ENCODE results near the gene IMMP2L. TPM values are rescaled to one million over a fixed set of nuclear protein-coding genes. Genes with fewer than 3 reads are reported as not detected.

The IMMP2L gene
- total RNA-seq, 1 experiment from 2014 or later = 17.2 TPM

DNA sequence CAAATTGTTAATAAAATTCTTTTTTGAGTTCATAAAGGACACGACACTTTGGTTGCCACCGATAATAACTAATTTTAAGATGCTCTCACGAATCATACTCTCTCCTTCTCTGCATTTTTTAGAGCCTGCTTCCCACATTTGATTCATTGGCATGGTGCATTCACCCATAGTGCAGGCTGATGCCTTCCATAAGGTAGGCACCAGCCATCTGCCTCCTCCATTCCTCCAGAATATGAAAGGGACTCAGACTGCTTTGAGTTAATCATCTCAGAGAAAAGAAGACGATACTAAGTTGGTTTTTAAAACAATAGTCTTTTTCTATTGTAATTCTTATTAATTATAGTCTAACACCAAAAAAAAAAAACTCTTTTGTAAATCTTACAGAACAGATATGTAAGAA is 505.2 kb downstream of the IMMP2L start:
- Histone ChIP-seq H3K79me2 (ENCODE audit: low read length) (no peaks in the 10 kb centered on the region), H3K4me1 (ENCODE audit: low read length) (no peaks in the 10 kb centered on the region), H3K27ac (ENCODE audit: low read length) (no peak overlapping the region), H3K36me3 (ENCODE audit: insufficient read depth, low read length) (no peaks in the 10 kb centered on the region), H2AFZ (ENCODE audit: low read length) (no peak overlapping the region), H3K9me3 (ENCODE audit: low read length) (peaks cover 19% of the 10 kb centered on the region), H3K27me3 (ENCODE audit: low read length) (no peaks in the 10 kb centered on the region), H4K20me1 (ENCODE audit: insufficient read depth, low read depth, low read length) (no peaks in the 10 kb centered on the region), H3K4me2 (ENCODE audit: low read depth, low read length, poor library complexity, severe bottlenecking) (no peak overlapping the region), H3K4me3 (ENCODE audit: low read length) (no peak overlapping the region), H3K9me2 (replicated peaks; ENCODE audit: insufficient read depth, low read length) (no peaks in the 10 kb centered on the region), H3K9ac (ENCODE audit: low read length) (no peak overlapping the region)
- no peak for DNase-seq

DNA sequence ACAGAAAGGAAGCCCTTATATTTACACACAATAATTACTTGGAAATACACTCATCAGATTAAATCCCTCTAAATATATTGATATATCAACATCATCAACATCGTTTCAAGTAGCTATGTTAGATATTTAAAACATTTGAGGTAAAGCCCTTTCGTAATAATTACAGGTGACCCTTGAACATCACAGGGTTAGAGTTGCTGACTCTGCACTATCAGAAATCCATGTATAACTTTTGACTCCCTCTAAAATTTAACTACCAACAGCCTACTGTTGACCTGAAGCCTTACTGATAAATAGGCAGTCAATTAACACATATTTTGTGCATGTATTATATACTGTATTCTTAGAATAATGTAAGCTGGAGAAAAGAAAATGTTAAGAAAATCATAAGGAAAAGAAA is 505.9 kb downstream of the IMMP2L start:
- H3K9me2 ChIP-seq (replicated peaks; ENCODE audit: insufficient read depth, low read length) = no peaks in the 10 kb centered on the region
- no peaks in the 10 kb centered on the region for H3K4me1 ChIP-seq (ENCODE audit: low read length)
- no peak for DNase-seq
- no peak overlapping the region for H3K4me2 ChIP-seq (ENCODE audit: low read depth, low read length, poor library complexity, severe bottlenecking)
- no peak overlapping the region for H2AFZ ChIP-seq (ENCODE audit: low read length)
- H4K20me1 ChIP-seq (ENCODE audit: insufficient read depth, low read depth, low read length) = no peaks in the 10 kb centered on the region
- no peaks in the 10 kb centered on the region for H3K36me3 ChIP-seq (ENCODE audit: insufficient read depth, low read length)
- no peak overlapping the region for H3K27ac ChIP-seq (ENCODE audit: low read length)
- no peak overlapping the region for H3K9ac ChIP-seq (ENCODE audit: low read length)
- peaks cover 13% of the 10 kb centered on the region for H3K9me3 ChIP-seq (ENCODE audit: low read length)
- no peaks in the 10 kb centered on the region for H3K79me2 ChIP-seq (ENCODE audit: low read length)
- no peaks in the 10 kb centered on the region for H3K27me3 ChIP-seq (ENCODE audit: low read length)
- no peak overlapping the region for H3K4me3 ChIP-seq (ENCODE audit: low read length)

DNA sequence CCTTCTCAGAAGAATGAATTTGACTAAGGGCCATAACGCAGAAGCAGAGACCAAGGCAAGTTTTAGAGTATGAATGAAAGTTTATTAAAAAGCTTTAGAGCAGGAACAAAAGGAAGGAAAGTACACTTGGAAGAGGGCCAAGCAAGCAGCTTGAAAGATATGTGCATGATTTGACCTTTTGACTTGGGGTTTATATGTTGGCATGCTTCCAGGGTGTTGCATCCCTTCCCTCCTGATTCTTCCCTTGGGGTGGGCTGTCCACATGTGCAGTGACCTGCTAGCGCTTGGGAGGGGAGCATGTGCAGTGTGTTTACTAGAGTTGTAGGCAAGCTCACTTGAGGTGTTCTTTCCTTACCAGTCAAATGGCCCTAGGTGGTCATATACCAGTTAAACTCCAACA is 509.3 kb downstream of the IMMP2L start:
- no peak overlapping the region for H3K4me3 ChIP-seq (ENCODE audit: low read length)
- H3K36me3 ChIP-seq (ENCODE audit: insufficient read depth, low read length) = no peaks in the 10 kb centered on the region
- H3K4me2 ChIP-seq (ENCODE audit: low read depth, low read length, poor library complexity, severe bottlenecking) = no peak overlapping the region
- H3K4me1 ChIP-seq (ENCODE audit: low read length) = no peaks in the 10 kb centered on the region
- H3K27me3 ChIP-seq (ENCODE audit: low read length) = no peaks in the 10 kb centered on the region
- DNase-seq = no peak
- peaks cover 21% of the 10 kb centered on the region for H3K9me3 ChIP-seq (ENCODE audit: low read length)
- H3K79me2 ChIP-seq (ENCODE audit: low read length) = no peaks in the 10 kb centered on the region
- no peaks in the 10 kb centered on the region for H4K20me1 ChIP-seq (ENCODE audit: insufficient read depth, low read depth, low read length)
- no peaks in the 10 kb centered on the region for H3K9me2 ChIP-seq (replicated peaks; ENCODE audit: insufficient read depth, low read length)
- no peak overlapping the region for H3K9ac ChIP-seq (ENCODE audit: low read length)
- H2AFZ ChIP-seq (ENCODE audit: low read length) = no peak overlapping the region
- H3K27ac ChIP-seq (ENCODE audit: low read length) = no peak overlapping the region

DNA sequence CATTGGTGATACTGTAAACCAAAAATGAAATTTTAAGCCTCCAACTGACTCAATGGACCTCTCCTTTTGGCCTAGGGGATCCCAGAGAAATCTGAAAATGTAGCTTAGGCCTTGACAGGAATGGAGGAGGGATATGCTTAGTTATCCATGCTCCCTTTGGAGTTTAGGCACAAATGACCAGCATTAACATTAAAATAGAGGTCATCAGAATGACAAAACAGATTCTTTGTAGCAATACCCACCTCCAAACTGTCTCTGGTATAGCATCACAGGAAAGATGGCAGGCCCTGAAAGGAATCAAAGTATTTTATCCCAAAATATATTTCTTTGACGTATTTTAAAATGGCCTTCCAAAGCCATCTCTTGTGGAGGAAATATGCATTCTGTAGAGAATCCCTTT is 510.5 kb downstream of the IMMP2L start:
- H3K9ac ChIP-seq (ENCODE audit: low read length) = no peak overlapping the region
- H4K20me1 ChIP-seq (ENCODE audit: insufficient read depth, low read depth, low read length) = no peaks in the 10 kb centered on the region
- H3K36me3 ChIP-seq (ENCODE audit: insufficient read depth, low read length) = no peaks in the 10 kb centered on the region
- no peak overlapping the region for H3K4me3 ChIP-seq (ENCODE audit: low read length)
- H3K4me2 ChIP-seq (ENCODE audit: low read depth, low read length, poor library complexity, severe bottlenecking) = no peak overlapping the region
- H3K27ac ChIP-seq (ENCODE audit: low read length) = no peak overlapping the region
- H3K9me2 ChIP-seq (replicated peaks; ENCODE audit: insufficient read depth, low read length) = no peaks in the 10 kb centered on the region
- H3K4me1 ChIP-seq (ENCODE audit: low read length) = no peaks in the 10 kb centered on the region
- no peak for DNase-seq
- no peaks in the 10 kb centered on the region for H3K27me3 ChIP-seq (ENCODE audit: low read length)
- no peak overlapping the region for H2AFZ ChIP-seq (ENCODE audit: low read length)
- H3K79me2 ChIP-seq (ENCODE audit: low read length) = no peaks in the 10 kb centered on the region
- peaks cover 21% of the 10 kb centered on the region for H3K9me3 ChIP-seq (ENCODE audit: low read length)

DNA sequence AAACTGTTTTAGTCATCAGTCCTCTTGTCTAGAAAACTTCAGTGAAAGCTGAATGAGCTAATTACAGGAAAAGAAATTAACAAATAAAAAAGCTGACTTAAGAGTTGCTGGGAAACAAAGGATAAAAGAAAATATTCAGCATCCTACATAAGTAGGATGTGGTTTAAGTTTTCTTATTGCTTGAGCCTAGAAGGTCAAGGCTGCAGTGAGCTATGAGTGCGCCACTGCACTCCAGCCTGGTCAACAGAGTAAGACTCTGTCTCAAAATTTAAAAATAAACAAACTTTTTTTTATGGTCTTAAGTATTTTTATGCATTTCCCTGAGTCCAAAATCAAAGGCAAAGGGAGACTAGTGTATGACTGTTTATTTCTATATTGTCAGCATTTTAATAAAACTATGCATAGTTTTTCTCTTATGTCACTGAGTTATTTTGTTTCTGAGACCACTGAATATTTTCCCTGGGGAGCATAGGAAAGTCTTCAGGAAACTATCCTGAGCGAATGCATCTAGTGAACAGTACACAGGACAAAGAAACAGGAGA is 511.3 kb downstream of the IMMP2L start:
- Histone ChIP-seq H3K9me2 (replicated peaks; ENCODE audit: insufficient read depth, low read length) (no peaks in the 10 kb centered on the region), H3K4me1 (ENCODE audit: low read length) (no peaks in the 10 kb centered on the region), H3K9me3 (ENCODE audit: low read length) (peaks cover 21% of the 10 kb centered on the region), H2AFZ (ENCODE audit: low read length) (no peak overlapping the region), H3K4me2 (ENCODE audit: low read depth, low read length, poor library complexity, severe bottlenecking) (no peak overlapping the region), H3K36me3 (ENCODE audit: insufficient read depth, low read length) (no peaks in the 10 kb centered on the region), H3K79me2 (ENCODE audit: low read length) (no peaks in the 10 kb centered on the region), H3K9ac (ENCODE audit: low read length) (no peak overlapping the region), H4K20me1 (ENCODE audit: insufficient read depth, low read depth, low read length) (no peaks in the 10 kb centered on the region), H3K27me3 (ENCODE audit: low read length) (no peaks in the 10 kb centered on the region), H3K27ac (ENCODE audit: low read length) (no peak overlapping the region), H3K4me3 (ENCODE audit: low read length) (no peak overlapping the region)
- DNase-seq = no peak

DNA sequence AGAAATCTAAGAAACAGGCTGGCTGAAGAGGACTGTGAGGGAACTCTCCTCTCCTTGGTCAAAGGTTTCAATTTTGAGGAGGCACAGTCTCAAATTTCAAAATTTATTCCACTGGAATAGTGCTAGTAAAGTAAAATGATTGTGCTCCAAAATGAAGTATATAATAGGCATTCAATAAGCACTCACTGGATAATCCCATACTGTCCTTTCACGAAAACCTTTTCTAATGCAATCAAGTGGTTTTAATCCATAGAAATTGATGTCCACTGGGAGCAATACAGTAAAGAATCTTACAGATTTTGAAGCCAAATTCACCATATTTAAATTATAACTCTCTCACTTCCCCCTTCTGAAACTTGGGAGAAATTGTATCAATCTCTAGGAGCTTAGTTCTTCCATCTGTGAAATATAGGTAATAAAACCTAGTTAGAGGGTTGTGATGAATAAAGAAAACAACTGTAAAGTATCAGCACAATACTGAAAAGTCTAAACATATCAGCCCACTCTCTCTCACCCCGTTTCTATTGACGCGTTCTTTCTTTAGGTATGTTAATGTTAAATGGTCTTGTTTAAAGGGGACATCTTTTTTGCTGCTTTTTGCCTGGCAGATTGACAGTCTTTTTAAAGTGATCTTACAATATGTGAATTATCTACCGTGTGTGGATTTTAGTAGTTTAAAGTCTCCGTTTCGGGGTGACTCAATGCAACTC is 512.2 kb downstream of the IMMP2L start:
- Histone ChIP-seq H3K27ac (ENCODE audit: low read length) (no peak overlapping the region), H3K4me2 (ENCODE audit: low read depth, low read length, poor library complexity, severe bottlenecking) (no peak overlapping the region), H3K9ac (ENCODE audit: low read length) (no peak overlapping the region), H3K4me1 (ENCODE audit: low read length) (no peaks in the 10 kb centered on the region), H4K20me1 (ENCODE audit: insufficient read depth, low read depth, low read length) (no peaks in the 10 kb centered on the region), H3K27me3 (ENCODE audit: low read length) (no peaks in the 10 kb centered on the region), H3K36me3 (ENCODE audit: insufficient read depth, low read length) (no peaks in the 10 kb centered on the region), H3K4me3 (ENCODE audit: low read length) (no peak overlapping the region), H2AFZ (ENCODE audit: low read length) (no peak overlapping the region), H3K79me2 (ENCODE audit: low read length) (no peaks in the 10 kb centered on the region), H3K9me2 (replicated peaks; ENCODE audit: insufficient read depth, low read length) (no peaks in the 10 kb centered on the region), H3K9me3 (ENCODE audit: low read length) (peaks cover 21% of the 10 kb centered on the region)
- DNase-seq = no peak

DNA sequence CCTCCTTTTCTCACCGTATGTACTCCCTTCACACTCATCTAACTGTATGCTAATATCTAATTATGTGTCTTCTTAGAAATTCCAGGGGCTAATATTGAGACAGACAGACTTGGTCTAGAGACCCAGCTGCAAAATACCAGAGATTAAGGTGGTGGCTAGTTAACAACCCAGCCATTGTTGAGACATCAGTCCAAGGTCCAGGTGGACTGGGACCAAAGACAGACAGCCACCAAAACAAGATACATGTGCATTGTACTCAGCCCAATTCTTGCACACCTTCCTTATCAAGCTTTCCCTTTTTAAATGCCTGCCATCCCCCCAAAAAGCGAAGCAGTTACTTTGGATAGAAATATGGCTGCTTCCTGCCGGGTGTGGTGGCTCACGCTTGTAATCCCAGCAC is 514.7 kb downstream of the IMMP2L start:
- no peak overlapping the region for H3K4me2 ChIP-seq (ENCODE audit: low read depth, low read length, poor library complexity, severe bottlenecking)
- no peaks in the 10 kb centered on the region for H3K36me3 ChIP-seq (ENCODE audit: insufficient read depth, low read length)
- no peak overlapping the region for H3K9ac ChIP-seq (ENCODE audit: low read length)
- H3K27ac ChIP-seq (ENCODE audit: low read length) = no peak overlapping the region
- H3K9me3 ChIP-seq (ENCODE audit: low read length) = peaks cover 17% of the 10 kb centered on the region
- no peak overlapping the region for H2AFZ ChIP-seq (ENCODE audit: low read length)
- no peak for DNase-seq
- no peaks in the 10 kb centered on the region for H3K4me1 ChIP-seq (ENCODE audit: low read length)
- H3K79me2 ChIP-seq (ENCODE audit: low read length) = no peaks in the 10 kb centered on the region
- no peaks in the 10 kb centered on the region for H4K20me1 ChIP-seq (ENCODE audit: insufficient read depth, low read depth, low read length)
- no peak overlapping the region for H3K4me3 ChIP-seq (ENCODE audit: low read length)
- no peaks in the 10 kb centered on the region for H3K9me2 ChIP-seq (replicated peaks; ENCODE audit: insufficient read depth, low read length)
- H3K27me3 ChIP-seq (ENCODE audit: low read length) = no peaks in the 10 kb centered on the region

DNA sequence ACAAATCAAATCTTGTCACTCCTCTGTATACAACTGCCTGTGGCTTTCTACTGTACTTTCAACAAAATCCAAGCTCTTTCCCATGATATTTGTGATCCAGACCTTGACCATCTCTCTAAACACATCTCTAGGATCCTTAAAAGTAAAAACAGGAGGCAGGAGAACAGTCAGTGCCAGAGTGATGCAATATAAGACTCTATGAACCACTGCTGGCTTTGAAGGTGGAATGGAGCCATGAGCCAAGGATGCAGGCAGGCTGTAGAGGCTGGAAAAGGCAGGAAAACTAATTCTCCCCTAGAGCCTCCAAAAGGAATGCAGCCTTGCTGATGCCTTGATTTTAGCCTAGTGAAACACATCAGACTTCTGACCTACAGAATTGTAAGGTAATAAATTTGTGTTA is 516.8 kb downstream of the IMMP2L start:
- H3K4me2 ChIP-seq (ENCODE audit: low read depth, low read length, poor library complexity, severe bottlenecking) = no peak overlapping the region
- no peak for DNase-seq

More for the DNA sequence above, 516.8 kb downstream of the IMMP2L start:
- Histone ChIP-seq H3K4me3 (ENCODE audit: low read length) (no peak overlapping the region), H3K4me1 (ENCODE audit: low read length) (no peaks in the 10 kb centered on the region), H4K20me1 (ENCODE audit: insufficient read depth, low read depth, low read length) (no peaks in the 10 kb centered on the region), H3K27me3 (ENCODE audit: low read length) (no peaks in the 10 kb centered on the region), H3K9me2 (replicated peaks; ENCODE audit: insufficient read depth, low read length) (no peaks in the 10 kb centered on the region), H3K79me2 (ENCODE audit: low read length) (no peaks in the 10 kb centered on the region), H2AFZ (ENCODE audit: low read length) (no peak overlapping the region), H3K27ac (ENCODE audit: low read length) (no peak overlapping the region), H3K9me3 (ENCODE audit: low read length) (peaks cover 12% of the 10 kb centered on the region), H3K36me3 (ENCODE audit: insufficient read depth, low read length) (no peaks in the 10 kb centered on the region), H3K9ac (ENCODE audit: low read length) (no peak overlapping the region)

Measured in Karpas-422 (cell line).